ENCODE data around the gene ICAM4.
A peak's percentile ranks its signal among the peaks of the same experiment; 100 is the strongest.

Gene ICAM4

DNA sequence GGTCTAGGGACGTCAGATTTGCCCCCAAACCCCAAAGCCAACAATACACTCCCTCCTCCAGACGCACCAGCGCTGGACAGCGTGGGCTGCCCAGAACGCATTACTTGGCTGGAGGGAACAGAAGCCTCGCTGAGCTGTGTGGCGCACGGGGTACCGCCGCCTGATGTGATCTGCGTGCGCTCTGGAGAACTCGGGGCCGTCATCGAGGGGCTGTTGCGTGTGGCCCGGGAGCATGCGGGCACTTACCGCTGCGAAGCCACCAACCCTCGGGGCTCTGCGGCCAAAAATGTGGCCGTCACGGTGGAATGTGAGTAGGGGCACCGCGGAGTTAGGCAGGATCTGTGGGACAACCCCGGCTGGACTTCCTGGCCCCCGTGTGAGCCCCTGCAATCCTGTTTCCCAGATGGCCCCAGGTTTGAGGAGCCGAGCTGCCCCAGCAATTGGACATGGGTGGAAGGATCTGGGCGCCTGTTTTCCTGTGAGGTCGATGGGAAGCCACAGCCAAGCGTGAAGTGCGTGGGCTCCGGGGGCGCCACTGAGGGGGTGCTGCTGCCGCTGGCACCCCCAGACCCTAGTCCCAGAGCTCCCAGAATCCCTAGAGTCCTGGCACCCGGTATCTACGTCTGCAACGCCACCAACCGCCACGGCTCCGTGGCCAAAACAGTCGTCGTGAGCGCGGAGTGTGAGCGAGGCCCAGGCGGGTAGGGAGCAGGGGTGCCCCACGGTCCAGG, 7.0 kb downstream of the ICAM4 start:
- Histone ChIP-seq H3K27ac (no peak overlapping the region), H3K4me3 (no peak overlapping the region), H3K4me1 (peaks cover 0 to 64% (median 54%) of the 10 kb centered on the region in 4 donors), H3K27me3 (peaks cover 3 to 89% of the 10 kb centered on the region in 2 donors), H3K9me3 (no peaks in the 10 kb centered on the region), H3K36me3 (no peaks in the 10 kb centered on the region)
- no peak for TF ChIP-seq CTCF (IDR thresholded peaks at IDR 0.05)
- DNase-seq, result no peak
- intact Hi-C loops (cut with DNase I; ENCODE audit: low total_unique reads), result no loop called here

GRCh38 chr19:10294368-10294697, 7.6 kb downstream of the ICAM4 start:
- Histone ChIP-seq H3K36me3 (no peaks in the 10 kb centered on the region), H3K4me3 (no peak overlapping the region), H3K9me3 (no peaks in the 10 kb centered on the region), H3K27ac (no peak overlapping the region), H3K27me3 (peaks cover under 1 to 87% of the 10 kb centered on the region in 2 donors), H3K4me1 (peaks cover 0 to 59% (median 49%) of the 10 kb centered on the region in 4 donors)
- no peak for TF ChIP-seq CTCF (IDR thresholded peaks at IDR 0.05)
- intact Hi-C loops (cut with DNase I; ENCODE audit: low total_unique reads), result no loop called here
- DNase-seq, result no peak

DNA sequence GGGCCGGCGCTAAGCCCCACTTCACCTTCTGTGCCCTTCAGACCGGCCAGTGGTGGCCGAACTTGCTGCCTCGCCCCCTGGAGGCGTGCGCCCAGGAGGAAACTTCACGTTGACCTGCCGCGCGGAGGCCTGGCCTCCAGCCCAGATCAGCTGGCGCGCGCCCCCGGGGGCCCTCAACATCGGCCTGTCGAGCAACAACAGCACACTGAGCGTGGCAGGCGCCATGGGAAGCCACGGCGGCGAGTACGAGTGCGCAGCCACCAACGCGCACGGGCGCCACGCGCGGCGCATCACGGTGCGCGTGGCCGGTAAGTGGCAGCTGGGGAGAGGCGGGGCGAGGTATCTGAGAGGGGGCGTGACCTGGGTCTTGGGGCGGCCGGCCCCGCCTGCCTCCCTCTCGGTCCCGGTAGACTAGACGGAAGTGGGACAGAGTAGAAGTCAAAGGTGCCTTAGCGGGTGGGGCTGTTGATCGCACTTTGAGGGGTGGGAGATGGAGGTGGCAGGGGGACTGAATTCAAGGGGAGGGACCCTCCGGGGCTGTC, 8.6 kb downstream of the ICAM4 start:
- peaks cover 0 to 49% (median 38%) of the 10 kb centered on the region in 4 donors for H3K4me1 ChIP-seq
- no peaks in the 10 kb centered on the region for H3K36me3 ChIP-seq
- TF ChIP-seq CTCF (IDR thresholded peaks at IDR 0.05), result no peak
- no peak overlapping the region for H3K27ac ChIP-seq
- H3K9me3 ChIP-seq, result no peaks in the 10 kb centered on the region
- DNase-seq, result no peak
- H3K4me3 ChIP-seq, result peak overlapping the region in 1 of 2 donors; percentile 6
- intact Hi-C loops (cut with DNase I; ENCODE audit: low total_unique reads), result no loop called here
- H3K27me3 ChIP-seq, result peaks cover 0 to 87% of the 10 kb centered on the region in 2 donors

GRCh38 chr19:10295847-10296591, 9.3 kb downstream of the ICAM4 start:
- no peak for DNase-seq
- Histone ChIP-seq H3K27me3 (peaks cover 0 to 82% of the 10 kb centered on the region in 2 donors), H3K9me3 (no peaks in the 10 kb centered on the region), H3K36me3 (no peaks in the 10 kb centered on the region), H3K27ac (no peak overlapping the region), H3K4me3 (peak overlapping the region in 1 of 2 donors; percentile 6), H3K4me1 (peaks cover 0 to 42% (median 32%) of the 10 kb centered on the region in 4 donors)
- TF ChIP-seq CTCF (IDR thresholded peaks at IDR 0.05), result no peak
- intact Hi-C loops (cut with DNase I; ENCODE audit: low total_unique reads), result no loop called here

DNA sequence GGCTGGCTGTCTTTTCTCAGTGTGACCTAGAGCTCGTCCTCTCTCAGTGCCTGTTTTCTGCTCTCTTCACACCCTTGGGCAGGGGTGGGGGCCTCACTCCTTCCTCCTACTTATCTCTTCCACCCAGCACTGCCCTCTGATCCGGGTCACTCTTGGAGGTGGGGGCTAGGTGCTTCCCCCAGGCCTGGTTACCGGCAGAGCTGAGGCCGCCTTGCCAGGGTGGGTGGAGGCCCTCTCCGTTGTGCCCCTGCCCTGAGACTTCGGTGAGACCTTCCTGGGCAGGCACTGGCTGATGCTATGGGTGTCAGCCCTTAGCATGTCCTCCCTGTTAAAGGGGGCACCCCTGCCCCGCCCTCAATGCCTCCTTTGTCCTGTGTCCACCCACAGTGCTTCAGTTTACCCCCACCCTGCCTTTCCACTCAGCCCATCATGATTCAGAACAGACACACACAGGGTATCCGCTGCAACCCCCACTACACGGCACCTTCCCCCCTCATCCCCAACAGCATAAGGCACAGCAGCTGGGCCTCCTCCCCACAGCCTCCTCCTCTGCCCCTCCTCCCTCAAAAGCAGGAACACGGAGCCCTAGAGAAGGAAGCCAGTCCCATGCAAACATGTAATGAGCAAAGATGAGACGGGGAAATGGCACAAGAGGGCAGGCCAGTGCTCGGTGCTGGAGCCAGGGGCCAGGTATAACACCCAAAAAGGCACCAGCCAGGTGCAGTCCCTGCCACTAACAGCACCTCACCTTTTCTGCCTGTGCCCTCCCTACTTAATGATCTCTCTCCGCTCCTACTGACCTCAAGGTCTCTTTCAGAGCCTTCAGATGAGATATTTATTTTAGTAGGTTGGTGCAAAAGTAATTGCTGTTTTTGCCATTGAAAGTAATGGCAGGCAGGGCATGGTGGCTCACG, 13.0 kb downstream of the ICAM4 start:
- Histone ChIP-seq H3K9me3 (no peaks in the 10 kb centered on the region), H3K4me3 (no peak overlapping the region), H3K36me3 (peaks cover 0 to 6% (median 0%) of the 10 kb centered on the region in 3 donors), H3K27me3 (peaks cover 0 to 47% of the 10 kb centered on the region in 2 donors), H3K27ac (no peak overlapping the region), H3K4me1 (peaks cover 0 to 16% (median 14%) of the 10 kb centered on the region in 4 donors)
- TF ChIP-seq CTCF (IDR thresholded peaks at IDR 0.05), result no peak
- intact Hi-C loops (cut with DNase I; ENCODE audit: low total_unique reads), result no loop called here
- DNase-seq, result no peak
